ENCODE results near the gene DNAJC27.

DNAJC27 gene

DNA sequence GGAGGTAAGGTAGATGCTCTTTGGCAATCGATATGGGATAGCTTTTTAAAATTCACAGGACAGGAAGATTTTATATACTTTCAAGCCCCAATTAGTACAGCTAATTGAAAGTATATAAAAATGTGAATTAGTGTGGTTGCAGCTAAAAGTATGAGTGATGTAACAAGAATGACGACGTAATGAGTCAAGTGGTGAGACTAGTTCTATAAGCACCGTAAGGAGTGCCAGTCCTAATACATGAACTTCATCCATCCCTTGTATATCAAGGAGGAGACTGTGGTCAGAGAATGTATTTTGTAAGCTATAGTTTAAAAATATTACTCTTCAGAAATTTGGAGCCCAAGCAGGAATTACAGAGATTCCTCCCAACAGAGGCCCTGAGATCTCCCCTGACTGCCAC lies 25.8 kb downstream of the DNAJC27 start:
- no peak for DNase-seq (ENCODE audit: low read depth, low spot score)
- no peak for TF ChIP-seq CTCF (IDR thresholded peaks at IDR 0.05; ENCODE audit: low read depth, low read length)
- in situ Hi-C loops (cut with HindIII; ENCODE audit: low sequenced_read_pairs): no loop called here
- H3K4me3 ChIP-seq (ENCODE audit: low read depth, low read length): no peak overlapping the region

DNA sequence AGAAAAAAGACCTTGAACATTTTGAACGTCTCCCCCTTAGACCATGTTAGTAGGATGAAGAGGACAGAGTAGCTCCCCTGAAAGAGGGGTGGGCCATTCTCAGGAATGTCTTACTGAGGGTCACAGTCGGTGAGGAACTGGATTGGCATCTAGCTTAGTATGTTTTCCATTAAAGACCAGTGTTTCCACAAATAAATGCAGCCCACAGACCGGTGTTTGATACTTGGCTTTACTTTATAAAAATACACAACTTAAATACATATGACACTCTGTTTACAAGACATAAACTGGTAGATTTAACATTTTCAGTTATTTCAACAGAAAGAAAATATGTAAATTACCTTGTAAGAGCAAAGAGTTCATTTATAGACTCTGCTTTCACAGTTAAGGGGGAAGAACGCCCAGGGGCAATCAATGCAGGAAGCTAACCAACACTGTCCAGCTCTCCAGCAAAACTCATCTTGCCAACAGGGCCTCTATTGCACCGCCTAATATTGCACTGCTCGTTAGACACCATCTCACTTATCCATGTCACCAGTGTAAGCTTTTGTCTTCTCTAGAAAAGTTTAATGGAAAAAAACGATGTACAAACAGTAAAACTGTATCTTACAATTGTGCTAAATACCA lies 28.2 kb downstream of the DNAJC27 start:
- in situ Hi-C loops (cut with HindIII; ENCODE audit: low sequenced_read_pairs): no loop called here
- DNase-seq (ENCODE audit: low read depth, low spot score): no peak
- no peak for TF ChIP-seq CTCF (IDR thresholded peaks at IDR 0.05; ENCODE audit: low read depth, low read length)
- no peak overlapping the region for H3K4me3 ChIP-seq (ENCODE audit: low read depth, low read length)

- DNase-seq (ENCODE audit: low read depth, low spot score): no peak
- no peak overlapping the region for H3K4me3 ChIP-seq (ENCODE audit: low read depth, low read length)
- in situ Hi-C loops (cut with HindIII; ENCODE audit: low sequenced_read_pairs): no loop called here
- no peak for TF ChIP-seq CTCF (IDR thresholded peaks at IDR 0.05; ENCODE audit: low read depth, low read length)
These were observed 32.4 kb downstream of the DNAJC27 start for GRCh38 chr2:24939353-24939752.

GRCh38 chr2:24937236-24937635 lies 34.5 kb downstream of the DNAJC27 start:
- no peak for DNase-seq (ENCODE audit: low read depth, low spot score)
- no peak overlapping the region for H3K4me3 ChIP-seq (ENCODE audit: low read depth, low read length)
- no peak for TF ChIP-seq CTCF (IDR thresholded peaks at IDR 0.05; ENCODE audit: low read depth, low read length)
- in situ Hi-C loops (cut with HindIII; ENCODE audit: low sequenced_read_pairs): no loop called here

DNA sequence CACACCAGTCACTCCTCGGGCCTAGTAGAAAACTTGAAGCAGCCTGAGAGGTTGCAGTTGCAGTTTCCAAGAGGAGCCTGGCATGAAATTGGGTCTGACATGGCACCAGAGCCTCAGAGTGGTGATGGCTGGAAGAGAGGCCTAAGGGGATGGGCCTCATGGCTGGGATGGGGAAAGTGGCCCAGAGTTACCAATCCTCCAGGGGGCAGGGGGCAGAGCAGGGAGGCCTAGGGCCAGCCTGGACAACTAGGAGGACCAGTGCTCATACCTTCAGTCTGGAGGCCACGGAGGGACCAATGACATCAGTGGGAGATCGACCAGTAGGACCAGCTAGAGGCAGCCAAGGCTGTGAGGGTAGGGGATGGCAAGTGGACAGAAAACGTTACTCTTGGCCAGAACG lies 36.6 kb downstream of the DNAJC27 start:
- H3K4me3 ChIP-seq (ENCODE audit: low read depth, low read length): no peak overlapping the region
- DNase-seq (ENCODE audit: low read depth, low spot score): no peak
- TF ChIP-seq CTCF (IDR thresholded peaks at IDR 0.05; ENCODE audit: low read depth, low read length): no peak
- in situ Hi-C loops (cut with HindIII; ENCODE audit: low sequenced_read_pairs): no loop called here

DNA sequence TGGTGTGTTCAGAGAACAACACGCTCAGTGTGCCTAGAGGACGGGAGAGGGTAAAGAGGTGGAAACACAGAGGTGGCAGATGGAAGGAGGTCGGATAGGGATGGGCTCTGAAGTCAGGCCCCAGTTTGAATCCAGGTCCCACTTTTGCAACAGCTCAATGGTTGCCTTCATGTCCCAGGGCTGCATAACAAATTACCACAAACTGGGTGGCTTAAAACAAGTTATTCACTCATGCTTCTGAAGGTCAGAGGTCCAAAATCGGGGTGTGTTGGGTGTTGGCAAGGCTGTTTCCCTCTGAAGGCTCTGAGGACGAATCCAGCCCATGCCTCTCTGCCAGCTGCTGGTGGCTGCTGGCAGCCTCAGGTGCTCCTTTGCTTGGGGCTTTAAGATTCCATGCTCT lies 39.0 kb downstream of the DNAJC27 start:
- DNase-seq (ENCODE audit: low read depth, low spot score): no peak
- H3K4me3 ChIP-seq (ENCODE audit: low read depth, low read length): no peak overlapping the region
- no peak for TF ChIP-seq CTCF (IDR thresholded peaks at IDR 0.05; ENCODE audit: low read depth, low read length)
- in situ Hi-C loops (cut with HindIII; ENCODE audit: low sequenced_read_pairs): no loop called here

DNA sequence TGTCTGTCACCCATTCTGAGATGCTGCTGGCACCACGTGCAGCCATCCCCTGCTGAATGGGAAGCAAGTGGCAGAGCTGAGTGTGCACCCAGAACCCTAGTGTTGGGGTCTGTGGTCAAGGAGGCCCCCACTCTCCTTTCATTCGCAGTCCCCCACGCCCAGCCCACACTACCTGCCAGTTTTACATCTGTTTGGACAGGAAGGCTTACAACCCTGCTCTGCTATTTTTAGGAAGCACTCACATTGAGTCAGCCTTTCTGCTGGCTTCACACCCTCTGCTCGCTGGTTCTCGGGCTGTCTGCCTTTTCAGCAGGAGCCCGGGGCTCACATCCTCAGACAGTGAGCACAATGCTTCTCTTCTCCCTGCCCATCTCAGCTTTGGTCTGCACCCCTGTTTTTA lies 41.0 kb downstream of the DNAJC27 start:
- TF ChIP-seq CTCF (IDR thresholded peaks at IDR 0.05; ENCODE audit: low read depth, low read length): no peak
- no peak overlapping the region for H3K4me3 ChIP-seq (ENCODE audit: low read depth, low read length)
- in situ Hi-C loops (cut with HindIII; ENCODE audit: low sequenced_read_pairs): no loop called here
- no peak for DNase-seq (ENCODE audit: low read depth, low spot score)

All from astrocyte of the spinal cord (primary cell).